GM21737 (cell line): ENCODE measurements around the gene JPH3.
"Not testable (repeated sequence)": the region's sequence is repeated elsewhere in the genome, so short reads cannot be mapped to it uniquely, and the experiment has no call there.

Experiments
- ATAC-seq: cut with Tn5 transposase; IDR thresholded peaks from one replicate; pipeline ENCODE4 v1.9.1; 2021; ENCODE audit warnings: mild to moderate bottlenecking, moderate library complexity; ENCODE audit not compliant: unreplicated experiment

JPH3 gene

DNA sequence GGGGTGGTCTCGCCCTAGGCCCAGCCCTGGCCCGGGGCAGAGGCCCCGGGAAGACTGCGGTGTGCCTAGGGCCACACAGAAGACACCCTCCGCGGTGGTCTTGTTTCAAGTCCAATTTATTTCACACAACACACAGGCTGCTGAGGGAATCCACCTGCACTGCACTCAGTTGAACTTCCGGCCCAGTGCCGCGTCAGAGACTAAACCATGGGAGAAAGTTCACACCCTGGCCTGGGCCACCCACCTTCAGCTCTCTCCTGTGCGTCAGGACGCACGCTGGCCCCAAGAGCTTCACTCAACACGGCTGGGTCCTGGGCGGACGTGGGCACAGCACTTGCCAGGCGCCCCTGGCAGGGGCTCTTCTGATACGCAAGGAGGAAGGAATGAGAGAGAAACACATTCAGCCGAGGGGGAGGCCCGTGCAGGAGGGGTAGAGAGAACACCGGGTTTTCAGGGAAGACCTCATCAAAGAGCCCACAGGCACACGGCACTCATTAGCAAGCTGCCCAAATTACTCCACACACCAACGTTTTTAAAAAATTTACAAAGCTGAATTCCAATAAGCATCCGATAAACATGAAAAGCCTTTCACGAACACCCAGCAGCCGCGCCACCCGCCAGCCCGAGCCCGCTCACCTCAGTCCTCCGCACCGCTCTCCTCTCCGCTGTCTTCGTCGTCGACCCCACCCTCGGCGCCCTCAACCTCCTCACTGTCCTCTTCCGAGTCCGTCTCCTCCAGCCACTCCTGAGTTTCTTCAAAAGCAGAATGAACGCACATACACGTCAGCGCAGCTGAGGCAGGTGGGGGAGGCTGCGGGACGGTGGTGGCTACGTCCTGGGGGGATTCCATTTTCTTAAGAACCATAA, 105.6 kb downstream of the JPH3 start:
- no peak for ATAC-seq

DNA sequence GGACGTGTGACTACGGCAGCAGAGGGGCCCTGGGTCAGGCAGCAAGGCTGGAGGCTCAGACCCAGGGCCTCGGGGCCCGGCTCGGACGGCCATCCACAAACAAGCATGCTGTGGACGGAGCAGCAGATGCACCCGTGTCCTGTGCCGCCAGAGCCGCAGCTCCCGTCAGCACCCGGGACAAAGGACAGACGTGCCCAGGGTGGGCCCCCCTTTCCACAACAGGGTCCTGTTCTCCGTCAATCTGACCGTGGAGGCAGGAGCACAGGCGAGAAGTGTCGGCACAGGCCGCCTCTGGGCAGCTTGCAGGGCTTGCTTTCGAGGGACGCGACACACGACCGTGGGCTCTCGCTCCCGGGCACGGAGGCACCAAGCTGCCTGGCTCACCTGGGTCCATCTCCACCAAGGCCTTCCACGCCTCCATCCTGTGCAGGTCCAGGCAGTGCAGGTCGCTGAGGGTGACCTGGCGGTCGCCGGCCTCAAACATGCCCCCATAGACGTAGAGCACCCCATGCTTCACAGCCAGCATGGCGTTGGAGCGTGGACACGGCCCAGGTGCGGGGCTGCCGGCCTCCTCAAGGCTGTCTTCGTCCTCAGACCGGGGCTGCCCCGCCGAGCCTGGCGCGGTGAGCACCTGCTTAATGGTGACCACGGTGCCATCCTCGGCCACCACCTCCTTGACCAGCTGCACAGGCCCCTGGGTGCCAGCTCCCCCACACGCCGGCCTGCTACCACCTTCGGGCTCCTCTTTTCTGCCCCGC, 106.8 kb downstream of the JPH3 start:
- no peak for ATAC-seq

DNA sequence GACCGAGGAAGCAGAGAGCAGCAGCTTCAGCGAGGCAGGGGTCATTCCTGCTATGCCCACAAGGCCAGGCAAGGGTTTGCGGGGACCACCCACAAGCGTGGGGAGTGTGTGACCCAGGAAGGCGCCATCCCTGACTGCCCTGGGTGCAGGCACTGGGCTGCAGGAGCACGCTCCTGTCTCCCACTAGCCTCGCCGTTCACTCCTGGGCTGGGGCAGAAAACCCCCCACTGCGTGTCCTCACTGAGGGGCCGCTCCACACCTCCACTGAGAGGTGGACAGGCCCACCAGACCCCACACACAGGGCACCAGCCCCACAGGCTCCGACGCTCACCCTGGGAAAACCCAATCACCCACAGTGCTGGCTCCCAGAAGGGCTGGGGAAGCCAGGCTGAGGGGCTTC, 107.4 kb downstream of the JPH3 start:
- no peak for ATAC-seq

DNA sequence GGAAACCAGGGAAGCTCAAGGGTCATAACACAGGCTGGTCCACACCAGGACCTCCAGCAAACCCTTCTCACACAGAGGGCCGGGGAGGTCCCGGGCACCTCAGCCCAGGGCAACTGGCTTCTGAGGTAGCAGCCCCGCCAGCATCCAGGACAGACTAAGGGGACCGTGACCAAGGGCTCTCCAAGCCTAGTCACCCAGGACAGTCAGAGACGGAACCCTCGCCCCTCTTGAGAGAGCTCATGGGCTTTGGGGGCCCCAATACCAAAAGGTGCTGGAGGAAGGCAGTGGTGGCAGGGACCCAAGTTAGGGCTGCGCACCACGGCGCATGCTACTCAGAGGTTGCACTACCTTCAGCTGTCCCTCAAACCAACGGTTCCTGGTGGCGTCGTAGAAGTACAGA, 108.6 kb downstream of the JPH3 start:
- ATAC-seq = no peak

DNA sequence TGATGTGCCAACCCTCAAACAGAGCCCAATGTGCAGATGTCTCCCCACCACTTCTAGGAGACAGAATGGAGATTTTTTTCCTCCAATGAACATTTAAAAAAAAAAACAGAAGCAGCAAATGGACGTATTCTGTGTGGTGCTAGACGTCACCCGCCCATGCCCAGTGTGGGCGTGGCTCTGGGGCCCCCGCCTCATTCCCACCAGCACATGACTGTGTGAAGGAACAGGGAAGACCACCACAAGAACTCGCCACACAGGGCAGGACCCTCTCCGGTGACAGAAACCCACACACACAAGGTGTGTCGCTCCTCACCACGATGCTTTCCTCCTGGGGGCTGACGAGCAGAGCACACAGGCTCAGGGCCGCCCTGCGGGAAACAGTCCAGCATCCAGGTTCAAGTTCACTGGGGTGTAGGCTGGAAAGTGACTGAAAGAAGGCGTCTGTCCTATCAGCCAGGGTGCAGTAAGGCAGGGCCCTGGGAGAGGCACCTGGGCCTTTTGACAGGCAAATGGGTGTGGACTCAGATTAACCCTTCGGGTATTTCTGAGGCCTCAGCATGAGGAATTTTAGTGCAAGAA, 110.0 kb downstream of the JPH3 start:
- no peak for ATAC-seq

DNA sequence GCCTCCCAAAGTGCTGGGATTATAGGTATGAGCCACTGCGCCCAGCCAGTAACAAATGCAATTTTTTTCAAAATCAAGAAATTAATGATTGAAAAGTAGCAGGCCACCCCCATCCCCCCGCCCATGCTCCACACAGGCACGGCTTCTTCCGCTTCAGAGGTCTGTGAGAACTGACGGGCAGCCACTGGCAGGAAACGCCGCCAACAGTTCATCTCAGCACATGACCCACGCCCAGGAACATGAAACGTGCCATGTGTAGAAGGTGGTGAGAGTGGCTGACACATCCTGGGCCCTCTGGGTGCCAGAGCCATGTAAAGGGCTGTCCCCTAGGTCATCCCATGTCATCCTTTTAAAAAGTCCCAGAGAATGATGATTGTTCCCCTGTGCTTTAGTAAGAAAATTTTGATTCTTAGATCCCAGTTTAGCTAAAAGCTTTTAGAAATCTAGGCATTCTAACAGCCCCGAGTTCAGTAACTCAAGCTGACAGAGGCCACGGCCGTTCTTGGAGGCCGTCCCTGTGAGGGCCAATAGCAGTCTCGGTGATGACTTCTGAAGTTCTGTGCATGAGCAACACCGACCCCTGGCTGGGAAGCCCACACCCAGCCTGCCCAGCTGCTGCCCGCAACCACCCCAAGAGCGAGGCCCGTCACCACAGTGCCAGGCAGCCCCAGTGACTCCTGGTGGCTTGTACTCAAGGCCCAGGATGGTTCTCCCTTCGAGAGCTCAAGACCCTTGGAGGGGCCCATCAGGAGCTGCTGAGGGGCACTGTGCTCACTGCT, 111.3 kb downstream of the JPH3 start:
- no peak for ATAC-seq

DNA sequence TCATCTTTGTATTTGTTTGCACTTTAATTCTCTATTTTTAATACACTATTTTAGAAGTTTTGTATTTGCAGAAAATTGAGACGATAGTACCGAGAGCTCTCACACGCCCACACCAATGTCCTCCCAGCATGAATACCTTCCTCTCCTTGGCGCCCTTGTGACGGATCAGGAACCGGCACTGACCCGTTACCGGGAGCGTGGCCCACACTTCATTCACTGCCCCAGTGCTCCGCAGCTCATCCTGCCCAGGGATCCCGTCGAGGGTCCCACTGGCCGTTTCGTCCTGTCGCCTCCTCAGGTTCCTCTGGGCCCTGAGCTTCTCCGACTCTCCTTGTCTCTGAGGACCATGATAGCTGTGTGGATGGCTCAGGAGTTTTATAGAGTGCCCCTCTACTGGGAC, 112.9 kb downstream of the JPH3 start:
- no peak for ATAC-seq

DNA sequence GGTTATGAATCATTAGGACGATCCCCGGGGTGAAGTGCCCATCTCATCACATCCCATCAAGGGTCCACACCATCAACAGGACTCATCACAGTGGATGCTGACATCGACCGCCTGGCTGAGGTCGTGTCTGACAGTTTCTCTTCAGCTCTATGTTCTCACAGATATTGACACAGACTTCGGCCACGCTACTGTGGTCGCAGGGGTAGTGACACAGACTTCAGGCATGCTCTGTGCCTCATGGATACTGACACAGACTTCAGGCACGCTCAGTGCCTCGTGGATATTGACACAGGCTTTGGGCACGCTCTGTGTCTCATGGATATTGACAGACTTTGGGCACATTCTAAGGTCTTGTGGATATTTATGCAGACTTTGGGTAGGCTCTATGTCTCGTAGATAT, 113.3 kb downstream of the JPH3 start:
- no peak for ATAC-seq

DNA sequence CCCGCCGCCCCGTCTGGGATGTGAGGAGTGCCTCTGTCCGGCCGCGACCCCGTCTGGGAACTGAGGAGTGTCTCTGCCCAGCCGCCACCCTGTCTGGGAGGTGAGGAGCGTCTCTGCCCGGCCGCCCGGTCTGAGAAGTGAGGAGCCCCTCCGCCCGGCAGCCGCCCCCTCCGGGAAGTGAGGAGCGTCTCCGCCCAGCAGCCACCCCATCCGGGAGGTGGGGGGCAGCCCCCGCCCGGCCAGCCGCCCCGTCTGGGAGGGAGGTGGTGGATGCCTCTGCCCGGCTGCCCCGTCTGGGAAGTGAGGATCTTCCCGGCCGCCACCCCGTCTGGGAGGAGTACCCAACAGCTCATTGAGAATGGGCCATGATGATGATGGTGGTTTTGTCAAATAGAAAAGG, 116.5 kb downstream of the JPH3 start:
- not testable (repeated sequence) for ATAC-seq

DNA sequence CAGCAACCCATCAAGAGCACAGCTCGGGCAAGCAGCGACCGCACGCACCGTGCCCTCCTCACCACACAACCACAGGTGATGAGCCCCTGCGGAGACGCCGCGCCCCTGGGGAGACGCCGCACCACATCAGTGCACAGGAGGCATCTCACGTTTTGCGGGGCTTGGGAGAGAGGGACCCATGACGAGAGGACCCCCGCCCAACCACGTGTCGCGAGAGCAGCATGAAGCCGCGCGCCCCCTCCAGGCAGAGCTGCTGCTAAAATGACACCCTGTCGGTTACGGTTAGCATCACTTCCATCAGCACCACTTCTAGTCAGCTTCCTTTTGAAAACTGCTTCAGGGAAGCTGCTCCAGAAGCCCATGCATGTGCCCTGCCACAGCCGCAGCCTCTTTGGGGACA, 118.1 kb downstream of the JPH3 start:
- ATAC-seq = no peak

DNA sequence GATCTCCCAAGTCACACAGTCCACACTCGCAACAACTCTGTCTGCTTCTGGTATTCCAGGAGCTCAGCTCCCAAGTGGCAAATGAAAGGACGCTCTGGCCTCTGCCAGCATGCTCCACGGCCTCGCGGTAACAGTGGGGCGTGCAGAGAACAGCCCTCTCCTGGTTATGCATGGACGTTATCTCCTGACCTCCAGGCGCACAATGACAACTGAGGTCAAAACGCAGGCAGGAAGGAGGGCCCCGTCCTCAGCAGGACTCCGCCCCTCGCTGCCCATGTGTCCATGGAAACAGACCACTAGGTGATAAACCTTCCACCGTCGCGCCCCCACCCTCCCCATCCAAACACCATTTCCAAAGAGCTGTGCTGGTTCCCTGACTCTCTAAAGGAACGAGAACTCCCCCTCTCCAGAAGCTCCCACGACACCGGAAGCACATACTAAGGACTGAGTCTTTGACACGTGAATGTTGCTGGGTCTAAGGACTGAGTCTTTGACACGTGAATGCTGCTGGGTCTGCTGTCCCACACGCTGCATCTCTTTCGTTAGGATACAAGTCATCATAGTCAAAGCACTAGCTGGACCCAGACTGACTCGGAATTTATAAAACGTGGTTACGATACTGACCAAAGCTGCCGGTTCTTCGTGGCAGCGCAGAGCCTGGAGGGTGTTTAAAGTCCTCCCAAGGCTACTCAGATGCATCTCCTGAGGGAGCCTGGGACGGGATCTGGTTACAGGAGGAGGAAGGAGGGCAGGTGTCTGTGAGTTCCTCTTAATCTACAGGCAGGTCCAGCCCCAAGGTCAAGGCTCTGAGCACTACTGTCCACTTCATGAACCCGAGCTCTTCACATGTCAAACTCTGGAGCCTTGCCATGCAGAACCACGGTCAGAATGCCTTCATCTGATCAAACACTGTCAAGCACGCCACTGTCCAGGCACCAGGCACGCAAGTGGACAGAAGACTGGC, 119.6 kb downstream of the JPH3 start:
- no peak for ATAC-seq

DNA sequence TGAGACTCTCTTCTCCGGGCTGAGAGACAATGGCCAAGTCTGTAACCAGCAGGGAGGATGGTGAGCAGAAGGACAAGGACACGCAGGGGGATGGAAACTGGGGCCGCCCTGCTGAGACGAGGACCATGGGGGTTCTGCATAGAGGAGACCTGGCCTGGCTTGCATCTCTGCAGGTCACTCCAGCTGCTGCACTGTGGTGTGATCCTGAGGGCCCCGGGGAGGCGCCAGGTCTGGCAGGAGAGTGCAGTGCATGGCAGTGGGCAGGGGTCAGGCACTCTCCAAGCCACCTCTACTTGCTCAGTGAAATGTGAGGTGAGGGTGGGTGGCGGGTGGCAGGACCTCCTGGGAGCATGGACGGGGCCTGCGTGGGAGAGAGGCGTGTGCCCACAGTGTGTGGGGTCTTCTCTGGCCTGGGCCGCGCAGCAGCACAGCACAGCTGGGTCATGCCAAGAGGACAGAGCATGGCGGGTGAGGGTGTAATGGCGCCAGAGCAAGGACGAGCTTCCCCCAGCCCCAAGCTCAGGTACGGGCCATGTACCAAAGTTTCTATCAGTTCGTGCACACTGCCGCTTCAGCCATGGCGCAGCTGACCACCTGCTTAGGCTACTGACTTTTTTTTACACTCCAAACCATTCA, 120.4 kb downstream of the JPH3 start:
- ATAC-seq = no peak

DNA sequence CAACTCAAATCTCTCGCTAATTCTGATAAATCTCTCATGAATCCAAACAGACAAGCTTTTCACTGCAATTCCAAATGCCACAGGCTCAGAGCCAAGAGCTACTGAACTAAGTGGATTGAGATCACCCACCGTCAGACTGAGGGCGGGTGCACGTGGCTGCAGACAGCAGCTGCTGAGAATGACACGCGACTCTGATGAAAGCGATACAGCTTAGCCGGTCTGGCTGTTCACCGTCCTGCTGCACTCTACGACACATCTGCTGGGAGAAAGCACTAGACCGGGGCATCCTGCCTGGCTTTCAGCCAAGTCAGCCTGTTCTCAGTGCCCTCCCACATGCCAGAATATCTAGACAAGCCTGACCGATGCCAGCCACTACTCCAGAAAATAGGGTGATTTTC, 120.9 kb downstream of the JPH3 start:
- peak; percentile 63 for ATAC-seq

DNA sequence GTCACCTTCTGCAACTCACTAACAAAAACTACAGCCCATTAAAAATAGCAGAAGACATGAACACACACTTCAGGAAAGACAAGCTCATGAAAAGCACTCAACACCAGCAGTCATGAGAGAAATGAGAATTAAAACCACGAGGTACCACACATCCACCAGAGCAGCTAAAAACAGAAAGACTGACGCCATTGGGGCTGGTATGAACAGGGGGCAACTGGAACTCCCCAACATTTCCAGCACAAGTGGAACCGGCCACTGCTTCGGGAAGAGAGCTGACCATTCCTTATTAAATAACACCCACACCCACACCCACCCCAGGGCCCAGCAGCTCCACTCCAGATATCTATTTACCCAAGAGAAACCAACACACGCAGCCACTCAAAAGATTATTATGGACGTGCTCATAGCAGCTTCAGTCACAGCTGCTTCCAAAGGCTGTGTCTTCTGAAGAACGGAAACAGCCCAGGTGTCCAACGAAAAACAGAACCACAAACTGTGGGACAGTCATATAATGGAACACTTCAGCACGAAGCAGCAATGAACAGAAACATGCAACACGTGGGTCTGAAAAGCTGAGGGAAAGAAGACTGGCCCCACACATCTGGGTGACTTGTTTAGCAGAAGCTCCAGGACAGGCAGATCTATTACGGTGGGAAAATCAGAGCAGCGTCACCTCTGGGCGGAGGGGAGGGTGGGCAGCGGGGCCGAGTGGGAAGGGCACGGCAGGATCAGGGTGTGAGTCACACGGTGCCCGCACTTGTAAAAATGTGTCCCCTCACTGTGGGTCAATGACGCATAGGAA, 122.4 kb downstream of the JPH3 start:
- no peak for ATAC-seq

DNA sequence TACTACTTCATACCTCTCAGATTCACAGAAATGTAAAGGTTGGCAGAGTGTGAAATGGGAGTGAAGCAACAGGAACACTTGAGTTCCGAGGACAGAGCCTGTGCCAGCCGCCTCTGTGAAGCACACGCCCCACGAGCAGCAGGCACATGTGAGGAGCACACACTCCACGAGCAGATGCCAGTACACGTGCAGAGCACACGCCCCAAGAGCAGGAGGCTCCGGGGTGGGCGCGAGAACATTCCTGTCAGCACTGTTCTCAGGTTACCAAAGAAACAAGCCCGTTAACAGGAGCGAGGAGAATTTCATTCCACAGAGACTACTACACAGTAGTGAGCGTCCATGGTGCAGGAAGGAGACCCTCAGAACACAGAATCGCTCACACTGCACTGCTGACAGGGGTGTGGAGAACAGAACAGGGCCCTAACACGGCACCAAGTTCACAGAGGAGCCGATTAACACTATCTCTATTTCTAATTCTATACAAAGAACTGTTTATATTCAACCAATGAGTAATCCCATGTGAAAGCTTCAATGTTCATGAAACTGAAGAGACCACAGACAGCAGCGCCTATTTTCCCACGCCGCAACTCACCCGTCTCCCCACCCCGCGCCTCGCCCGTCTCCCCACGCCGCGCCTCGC, 123.4 kb downstream of the JPH3 start:
- no peak for ATAC-seq

DNA sequence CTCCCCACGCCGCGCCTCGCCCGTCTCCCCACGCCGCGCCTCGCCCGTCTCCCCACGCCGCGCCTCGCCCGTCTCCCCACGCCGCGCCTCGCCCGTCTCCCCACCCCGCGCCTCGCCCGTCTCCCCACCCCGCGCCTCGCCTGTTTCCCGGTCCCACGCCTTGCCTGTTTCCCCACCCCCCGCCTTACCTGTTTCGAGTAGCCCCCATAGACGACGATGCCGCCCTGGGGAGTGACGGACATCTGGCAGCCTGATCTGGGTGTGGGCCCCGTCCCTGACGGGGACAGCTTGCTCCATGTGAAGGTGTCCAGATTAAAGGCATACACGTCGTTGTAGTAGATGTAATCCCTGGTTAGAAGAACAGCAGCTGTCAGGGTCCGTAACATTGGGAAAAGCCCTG, 124.3 kb downstream of the JPH3 start:
- ATAC-seq = not testable (repeated sequence)

DNA sequence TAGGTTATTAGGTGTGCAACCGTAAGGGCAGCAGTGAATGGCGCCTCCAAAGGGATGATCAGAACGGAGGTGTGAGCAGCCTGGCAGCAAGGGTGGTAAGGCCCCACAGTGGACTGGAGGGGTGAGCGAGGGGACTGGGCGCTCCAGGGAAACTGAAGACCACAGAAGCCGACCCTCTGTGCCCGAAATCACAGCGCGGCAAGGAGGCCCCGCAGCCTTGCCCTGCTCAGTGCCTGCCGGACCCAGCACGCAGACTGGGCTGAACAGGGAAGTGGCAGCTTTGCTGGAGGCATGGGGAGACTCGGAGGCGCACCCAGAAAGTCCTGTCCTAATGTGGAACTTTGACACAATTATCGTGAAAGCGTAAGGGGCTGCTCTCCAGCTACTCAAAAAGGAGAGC, 125.0 kb downstream of the JPH3 start:
- ATAC-seq = no peak

DNA sequence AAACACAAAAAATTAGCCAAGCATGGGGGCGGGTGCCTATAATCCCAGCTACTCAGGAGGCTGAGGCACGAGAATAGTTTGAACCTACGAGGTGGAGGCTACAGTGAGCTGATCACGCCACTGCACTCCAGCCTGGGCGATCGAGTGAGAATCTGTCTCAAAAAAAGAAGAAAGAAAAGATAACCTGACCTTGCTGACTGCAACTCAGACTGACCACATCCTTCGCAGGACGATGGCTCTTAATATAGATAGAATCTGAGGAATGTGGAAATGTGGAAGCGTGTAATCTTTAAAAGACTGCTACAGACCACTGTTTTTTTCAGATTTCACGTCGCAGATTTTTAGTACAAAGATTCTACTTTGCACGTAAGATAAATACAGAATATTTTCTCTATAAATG, 125.7 kb downstream of the JPH3 start:
- no peak for ATAC-seq
